Uterus (tissue), 4 donors: ENCODE data around the gene ARID5A. TPM values are rescaled to one million over a fixed set of nuclear protein-coding genes. Genes with fewer than 3 reads are reported as not detected.
"Not testable (repeated sequence)": the region's sequence is repeated elsewhere in the genome, so short reads cannot be mapped to it uniquely, and the experiment has no call there.

ENCODE experiments used
- DNase-seq, 2 donors: peaks; one replicate each; pipeline ENCODE4 v3.0.0-alpha.2; 2019 to 2020
- H3K27ac ChIP-seq, 2 donors: fragments of 200-600 bp; sonication (generic); 1 replicate in 1 of 2; 2 replicates in 1 of 2; pipeline ENCODE4 v1.5.1; 2016 to 2018
- H3K27me3 ChIP-seq, 2 donors: fragments of 200-600 bp; sonication (generic); one replicate each; pipeline ENCODE4 v1.5.1; 2018 to 2019; ENCODE audit warnings: control low read depth in 1 of 2
- H3K36me3 ChIP-seq, 2 donors: fragments of 200-600 bp; sonication (generic); one replicate each; pipeline ENCODE4 v1.5.1; 2019; ENCODE audit warnings: control low read depth in 1 of 2
- H3K4me1 ChIP-seq, 2 donors: fragments of 200-600 bp; sonication (generic); one replicate each; pipeline ENCODE4 v1.5.1; 2018 to 2019; ENCODE audit warnings: control low read depth in 1 of 2
- H3K4me3 ChIP-seq, 2 donors: fragments of 200-600 bp; sonication (generic); 1 replicate in 1 of 2; 2 replicates in 1 of 2; pipeline ENCODE4 v1.5.1; 2018 to 2019; ENCODE audit warnings: mild to moderate bottlenecking in 1 of 2
- H3K9me3 ChIP-seq, 2 donors: fragments of 200-600 bp; sonication (generic); one replicate each; pipeline ENCODE4 v1.5.1; 2019; ENCODE audit warnings: control low read depth in 1 of 2
- CTCF ChIP-seq, 4 experiments: fragments of 200-600 bp in 2 of 4; fragments of 450-650 bp in 2 of 4; sonication (generic) in 2 of 4; IDR thresholded peaks; one replicate each; pipeline ENCODE4 v1.5.1; 2016 to 2019; ENCODE audit warnings: antibody characterized with exemption in 4 of 4, mild to moderate bottlenecking in 2 of 4, moderate library complexity in 1 of 4
- POLR2A ChIP-seq, 2 donors: fragments of 450-650 bp; IDR thresholded peaks; one replicate each; pipeline ENCODE4 v1.6.1; 2016; ENCODE audit warnings: antibody characterized with exemption in 2 of 2, mild to moderate bottlenecking in 1 of 2, moderate library complexity in 1 of 2
- intact Hi-C: fragments of 100-400 bp; cut with DNase I; formaldehyde crosslinking; loops from one replicate; pipeline ENCODE4 v1.15.1; 2023; ENCODE audit warnings: low total_unique reads
- total RNA-seq, 4 donors: library from RNA; depleted of rRNA in 3 of 4; stranded (reverse); fragments of >200 nt in 3 of 4; gene quantifications; one replicate each; pipeline versions ENCODE4 v1.1.0 to v1.2.4, GENCODE V29; 2014 to 2023
- donor health status: DM: yes; HTN: yes; CAD: no.

ARID5A gene
- total RNA-seq, 4 donors from 2014 or later = 15.1 to 73.5 (median 36.3) TPM

- Histone ChIP-seq H3K27me3 (no peaks in the 10 kb centered on the region), H3K36me3 (no peaks in the 10 kb centered on the region), H3K9me3 (no peaks in the 10 kb centered on the region), H3K4me1 (no peaks in the 10 kb centered on the region), H3K27ac (no peak overlapping the region), H3K4me3 (no peak overlapping the region)
- TF ChIP-seq POLR2A (IDR thresholded peaks at IDR 0.05) (no peak), CTCF (IDR thresholded peaks at IDR 0.05) (no peak)
- intact Hi-C loops = no loop called here
- no peak for DNase-seq
Observed at GRCh38 chr2:96551605-96552314, 15.2 kb downstream of the ARID5A start.

GRCh38 chr2:96552315-96553175 lies 16.0 kb downstream of the ARID5A start:
- H3K4me1 ChIP-seq = no peaks in the 10 kb centered on the region
- intact Hi-C loops = no loop called here
- H3K9me3 ChIP-seq = no peaks in the 10 kb centered on the region
- no peak overlapping the region for H3K27ac ChIP-seq
- no peaks in the 10 kb centered on the region for H3K36me3 ChIP-seq
- no peaks in the 10 kb centered on the region for H3K27me3 ChIP-seq
- no peak overlapping the region for H3K4me3 ChIP-seq
- DNase-seq = no peak
- TF ChIP-seq POLR2A (IDR thresholded peaks at IDR 0.05) (no peak), CTCF (IDR thresholded peaks at IDR 0.05) (no peak)

- Histone ChIP-seq H3K4me3 (no peak overlapping the region), H3K27ac (no peak overlapping the region), H3K4me1 (no peaks in the 10 kb centered on the region), H3K9me3 (no peaks in the 10 kb centered on the region), H3K36me3 (no peaks in the 10 kb centered on the region), H3K27me3 (no peaks in the 10 kb centered on the region)
- intact Hi-C loops = no loop called here
- TF ChIP-seq CTCF (IDR thresholded peaks at IDR 0.05) (no peak), POLR2A (IDR thresholded peaks at IDR 0.05) (no peak)
- no peak for DNase-seq
Observed at GRCh38 chr2:96553176-96553956, 16.8 kb downstream of the ARID5A start.

GRCh38 chr2:96553957-96554292 lies 17.4 kb downstream of the ARID5A start:
- intact Hi-C loops, H3K36me3 ChIP-seq, H3K4me1 ChIP-seq, H3K4me3 ChIP-seq, DNase-seq, H3K27me3 ChIP-seq, H3K9me3 ChIP-seq: not testable (repeated sequence)
- H3K27ac ChIP-seq = peak overlapping the region in 1 of 2 donors; percentile 23

- Histone ChIP-seq H3K9me3 (no peaks in the 10 kb centered on the region), H3K27ac (peak overlapping the region in 1 of 2 donors; percentile 23), H3K4me1 (no peaks in the 10 kb centered on the region), H3K36me3 (no peaks in the 10 kb centered on the region), H3K27me3 (no peaks in the 10 kb centered on the region), H3K4me3 (no peak overlapping the region)
- peak; percentile 72 to 73 for DNase-seq
- TF ChIP-seq CTCF (IDR thresholded peaks at IDR 0.05) (peak; percentile 93 to 97 (median 96)), POLR2A (IDR thresholded peaks at IDR 0.05) (peak in 1 of 2 donors; percentile 6)
- intact Hi-C loops = no loop called here
Observed at GRCh38 chr2:96554293-96555145, 18.0 kb downstream of the ARID5A start.
